Ishikawa (cell line): ENCODE results near the gene PGLYRP4.

Experiments
- CEBPB ChIP-seq: IDR thresholded peaks from 2 replicates; pipeline ENCODE4 v1.6.1; 2012
- CREB1 ChIP-seq: IDR thresholded peaks from 2 replicates; pipeline ENCODE4 v1.6.1; 2012; ENCODE audit warnings: low read depth
- EGR1 ChIP-seq: IDR thresholded peaks from 2 replicates; pipeline ENCODE4 v1.6.1; 2012
- EP300 ChIP-seq: IDR thresholded peaks from 2 replicates; pipeline ENCODE4 v1.6.1; 2012; ENCODE audit warnings: borderline replicate concordance
- FOXM1 ChIP-seq: IDR thresholded peaks from 2 replicates; pipeline ENCODE4 v1.6.1; 2012; ENCODE audit warnings: low read depth, borderline replicate concordance
- MAX ChIP-seq: IDR thresholded peaks from 2 replicates; pipeline ENCODE4 v1.6.1; 2012
- NFIC ChIP-seq: IDR thresholded peaks from 2 replicates; pipeline ENCODE4 v1.6.1; 2012
- RAD21 ChIP-seq: IDR thresholded peaks from 2 replicates; pipeline ENCODE4 v1.6.1; 2012; ENCODE audit warnings: low read depth
- TAF1 ChIP-seq: IDR thresholded peaks from 2 replicates; pipeline ENCODE4 v1.6.1; 2012; ENCODE audit warnings: low read depth, mild to moderate bottlenecking
- TCF12 ChIP-seq: IDR thresholded peaks from 2 replicates; pipeline ENCODE4 v1.6.1; 2012; ENCODE audit warnings: low read depth
- TEAD4 ChIP-seq: IDR thresholded peaks from 2 replicates; pipeline ENCODE4 v1.6.1; 2012
- USF1 ChIP-seq: IDR thresholded peaks from 2 replicates; pipeline ENCODE4 v1.6.1; 2012
- YY1 ChIP-seq: IDR thresholded peaks from 2 replicates; pipeline ENCODE4 v1.6.1; 2012; ENCODE audit warnings: low read depth
- ZBTB7A ChIP-seq: IDR thresholded peaks from 2 replicates; pipeline ENCODE4 v1.6.1; 2012; ENCODE audit warnings: low read depth
- TF ChIP-seq, protein P1 (sequence below): IDR thresholded peaks from 2 replicates; pipeline ENCODE4 v1.6.1; 2012; ENCODE audit warnings: low read depth, mild to moderate bottlenecking

PGLYRP4 gene

DNA sequence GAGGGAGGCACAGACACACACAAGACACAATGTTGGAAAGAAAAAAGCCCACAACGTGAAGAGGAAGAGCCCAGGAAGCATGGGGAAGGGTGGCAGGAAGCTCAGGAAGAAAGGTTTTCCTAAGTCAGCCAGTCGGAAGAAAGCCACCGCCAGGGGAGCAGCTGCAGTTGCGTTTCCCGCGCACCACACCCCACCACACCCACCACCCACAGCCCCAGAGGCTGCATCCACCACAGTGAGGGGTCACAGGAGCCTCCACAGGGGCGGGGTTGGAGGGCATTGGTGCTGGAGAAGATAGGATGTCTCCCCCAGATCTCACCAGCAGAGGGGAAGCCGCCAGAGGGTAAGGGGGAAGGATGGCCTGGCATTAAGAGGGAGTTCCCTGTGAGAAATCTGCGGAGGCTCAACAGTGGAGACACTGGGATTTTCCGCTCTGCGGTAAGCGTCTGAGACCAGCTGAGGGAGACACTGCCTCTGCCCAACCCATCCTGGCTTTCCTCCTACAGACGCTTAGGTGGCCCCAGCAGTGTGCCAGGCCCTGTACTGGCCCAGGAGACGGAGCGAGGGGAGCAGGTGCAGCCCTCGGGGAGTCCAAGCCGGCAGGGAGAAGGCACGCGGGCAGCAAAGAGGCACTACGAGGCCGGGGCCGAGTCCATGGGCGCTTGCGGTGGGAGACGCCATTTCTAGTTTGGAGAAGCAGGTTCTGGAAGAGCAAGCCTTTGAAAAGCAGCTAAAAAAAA is 55.7 kb downstream of the PGLYRP4 start:
- TF ChIP-seq EP300 (no peak), TCF12 (no peak), CREB1 (no peak), RAD21 (no peak), TAF1 (no peak), CEBPB (no peak), FOXM1 (no peak), TEAD4 (no peak), ZBTB7A (no peak), USF1 (no peak), MAX (no peak), EGR1 (no peak), NFIC (no peak), YY1 (no peak)
- TF ChIP-seq, protein P1, sequence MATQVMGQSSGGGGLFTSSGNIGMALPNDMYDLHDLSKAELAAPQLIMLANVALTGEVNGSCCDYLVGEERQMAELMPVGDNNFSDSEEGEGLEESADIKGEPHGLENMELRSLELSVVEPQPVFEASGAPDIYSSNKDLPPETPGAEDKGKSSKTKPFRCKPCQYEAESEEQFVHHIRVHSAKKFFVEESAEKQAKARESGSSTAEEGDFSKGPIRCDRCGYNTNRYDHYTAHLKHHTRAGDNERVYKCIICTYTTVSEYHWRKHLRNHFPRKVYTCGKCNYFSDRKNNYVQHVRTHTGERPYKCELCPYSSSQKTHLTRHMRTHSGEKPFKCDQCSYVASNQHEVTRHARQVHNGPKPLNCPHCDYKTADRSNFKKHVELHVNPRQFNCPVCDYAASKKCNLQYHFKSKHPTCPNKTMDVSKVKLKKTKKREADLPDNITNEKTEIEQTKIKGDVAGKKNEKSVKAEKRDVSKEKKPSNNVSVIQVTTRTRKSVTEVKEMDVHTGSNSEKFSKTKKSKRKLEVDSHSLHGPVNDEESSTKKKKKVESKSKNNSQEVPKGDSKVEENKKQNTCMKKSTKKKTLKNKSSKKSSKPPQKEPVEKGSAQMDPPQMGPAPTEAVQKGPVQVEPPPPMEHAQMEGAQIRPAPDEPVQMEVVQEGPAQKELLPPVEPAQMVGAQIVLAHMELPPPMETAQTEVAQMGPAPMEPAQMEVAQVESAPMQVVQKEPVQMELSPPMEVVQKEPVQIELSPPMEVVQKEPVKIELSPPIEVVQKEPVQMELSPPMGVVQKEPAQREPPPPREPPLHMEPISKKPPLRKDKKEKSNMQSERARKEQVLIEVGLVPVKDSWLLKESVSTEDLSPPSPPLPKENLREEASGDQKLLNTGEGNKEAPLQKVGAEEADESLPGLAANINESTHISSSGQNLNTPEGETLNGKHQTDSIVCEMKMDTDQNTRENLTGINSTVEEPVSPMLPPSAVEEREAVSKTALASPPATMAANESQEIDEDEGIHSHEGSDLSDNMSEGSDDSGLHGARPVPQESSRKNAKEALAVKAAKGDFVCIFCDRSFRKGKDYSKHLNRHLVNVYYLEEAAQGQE = no peak

DNA sequence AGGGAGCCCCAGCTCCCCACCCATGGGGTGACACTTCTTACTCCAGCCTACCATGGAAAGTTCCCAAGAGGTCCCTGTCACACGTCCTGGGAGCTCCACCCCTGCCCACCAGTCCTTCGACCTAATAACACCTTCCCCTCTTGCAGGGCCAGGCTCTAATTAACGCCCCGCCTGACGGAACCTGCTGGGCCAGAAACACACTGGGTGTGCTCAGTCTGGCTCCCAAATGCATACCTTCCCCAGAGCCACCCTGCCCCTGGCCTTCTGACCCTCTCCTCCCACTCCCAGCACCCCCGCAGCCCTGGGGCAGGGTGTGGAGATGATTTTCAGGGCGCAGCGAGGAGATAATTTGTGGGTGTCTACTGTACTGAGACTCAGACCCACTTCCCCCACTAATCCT is 56.5 kb downstream of the PGLYRP4 start:
- TF ChIP-seq TCF12 (no peak), FOXM1 (no peak), CREB1 (no peak), NFIC (no peak), RAD21 (no peak), TEAD4 (no peak), MAX (no peak), EGR1 (no peak), ZBTB7A (no peak), EP300 (no peak), USF1 (no peak), YY1 (no peak), TAF1 (no peak), CEBPB (no peak)
- TF ChIP-seq, protein P1 = no peak

- TF ChIP-seq TAF1 = no peak
- TF ChIP-seq MAX = no peak
- TF ChIP-seq USF1 = no peak
- no peak for TF ChIP-seq CEBPB
- TF ChIP-seq ZBTB7A = no peak
- TF ChIP-seq FOXM1 = no peak
- TF ChIP-seq NFIC = no peak
- TF ChIP-seq TCF12 = no peak
- no peak for TF ChIP-seq RAD21
- no peak for TF ChIP-seq CREB1
- no peak for TF ChIP-seq EGR1
- no peak for TF ChIP-seq YY1
- no peak for TF ChIP-seq TEAD4
- TF ChIP-seq EP300 = no peak
Observed at GRCh38 chr1:153291514-153291913, 57.1 kb downstream of the PGLYRP4 start.

- no peak for TF ChIP-seq EGR1
- TF ChIP-seq RAD21 = peak; percentile 47
- TF ChIP-seq, protein P1 = no peak
- no peak for TF ChIP-seq TCF12
- TF ChIP-seq CREB1 = no peak
- no peak for TF ChIP-seq USF1
Observed at GRCh38 chr1:153288634-153289275, 59.9 kb downstream of the PGLYRP4 start.
